Activated gamma-delta T cell treated with anti-CD3 and anti-CD28 coated beads, Interleukin-2, amount 50 U/mL, for 16 hours (primary cell): ENCODE measurements around the gene RPL13A.
"Not testable (repeated sequence)": the region's sequence is repeated elsewhere in the genome, so short reads cannot be mapped to it uniquely, and the experiment has no call there.

Experiments used
- DNase-seq: peaks from one replicate; pipeline ENCODE4 v3.0.0-alpha.2; 2020; ENCODE audit warnings: low read depth

The RPL13A gene

GRCh38 chr19:49456326-49456725 is 31.1 kb upstream of the RPL13A start:
- DNase-seq: no peak

- no peak for DNase-seq
Observed at GRCh38 chr19:49458567-49458903, 28.9 kb upstream of the RPL13A start.

- no peak for DNase-seq
Observed at GRCh38 chr19:49459388-49459787, 28.0 kb upstream of the RPL13A start.

- DNase-seq: not testable (repeated sequence)
Observed at GRCh38 chr19:49461130-49461529, 26.3 kb upstream of the RPL13A start.

GRCh38 chr19:49461656-49462055 is 25.8 kb upstream of the RPL13A start:
- no peak for DNase-seq

- DNase-seq: no peak
Observed at GRCh38 chr19:49462492-49462891, 24.9 kb upstream of the RPL13A start.

GRCh38 chr19:49463960-49464740 is 23.3 kb upstream of the RPL13A start:
- DNase-seq: no peak

GRCh38 chr19:49465371-49465770 is 22.0 kb upstream of the RPL13A start:
- DNase-seq: no peak

- DNase-seq: no peak
Observed at GRCh38 chr19:49468199-49468598, 19.2 kb upstream of the RPL13A start.

- peak; percentile 68 for DNase-seq
Observed at GRCh38 chr19:49468746-49469447, 18.5 kb upstream of the RPL13A start.

- DNase-seq: peak; percentile 73
Observed at GRCh38 chr19:49469828-49470614, 17.4 kb upstream of the RPL13A start.

GRCh38 chr19:49470615-49470978 is 16.8 kb upstream of the RPL13A start:
- no peak for DNase-seq

- DNase-seq: no peak
Observed at GRCh38 chr19:49472936-49473335, 14.5 kb upstream of the RPL13A start.

GRCh38 chr19:49473501-49473867 is 13.9 kb upstream of the RPL13A start:
- DNase-seq: not testable (repeated sequence)

GRCh38 chr19:49473868-49474541 is 13.4 kb upstream of the RPL13A start, which contains the start of gene FLT3LG:
FLT3LG (plus strand) TSS chr19:49474215; CDS start chr19:49474640, 425 bp downstream.
- DNase-seq: peak; percentile 88

GRCh38 chr19:49474542-49474924 is 12.9 kb upstream of the RPL13A start:
- no peak for DNase-seq

- DNase-seq: no peak
Observed at GRCh38 chr19:49475191-49475917, 12.1 kb upstream of the RPL13A start.

- DNase-seq: no peak
Observed at GRCh38 chr19:49475995-49476880, 11.2 kb upstream of the RPL13A start.

GRCh38 chr19:49479975-49480628 is 7.3 kb upstream of the RPL13A start:
- no peak for DNase-seq
